GM06990 (cell line): ENCODE measurements around the gene ACYP2.

Source experiments
- DNase-seq: peaks from one replicate; pipeline ENCODE4 v3.0.0-alpha.2; 2011; ENCODE audit not compliant: insufficient read length; ENCODE audit errors: extremely low read depth
- H3K27me3 ChIP-seq: replicated peaks from 2 replicates; pipeline ENCODE4 v1.6.0; 2011; ENCODE audit warnings: low read length; ENCODE audit not compliant: control insufficient read depth, insufficient read depth
- H3K36me3 ChIP-seq: 2 replicates; pipeline ENCODE4 v1.5.1; 2011; ENCODE audit warnings: low read length; ENCODE audit not compliant: control insufficient read depth, insufficient read depth
- H3K4me3 ChIP-seq: replicated peaks from 2 replicates; pipeline ENCODE4 v1.5.1; 2011; ENCODE audit warnings: low read depth, mild to moderate bottlenecking, control low read depth, low read length
- TF ChIP-seq, protein P1 (sequence below): IDR thresholded peaks from 2 replicates; pipeline ENCODE4 v1.5.1; 2011; ENCODE audit warnings: low read length, control low read depth, mild to moderate bottlenecking, inconsistent platforms; ENCODE audit not compliant: insufficient read depth, poor library complexity, severe bottlenecking

ACYP2 gene

GRCh38 chr2:54336136-54336976, 220.9 kb downstream of the ACYP2 start:
- DNase-seq = no peak
- Histone ChIP-seq H3K27me3 (no peaks in the 10 kb centered on the region), H3K36me3 (no peaks in the 10 kb centered on the region), H3K4me3 (no peak overlapping the region)
- TF ChIP-seq, protein P1, sequence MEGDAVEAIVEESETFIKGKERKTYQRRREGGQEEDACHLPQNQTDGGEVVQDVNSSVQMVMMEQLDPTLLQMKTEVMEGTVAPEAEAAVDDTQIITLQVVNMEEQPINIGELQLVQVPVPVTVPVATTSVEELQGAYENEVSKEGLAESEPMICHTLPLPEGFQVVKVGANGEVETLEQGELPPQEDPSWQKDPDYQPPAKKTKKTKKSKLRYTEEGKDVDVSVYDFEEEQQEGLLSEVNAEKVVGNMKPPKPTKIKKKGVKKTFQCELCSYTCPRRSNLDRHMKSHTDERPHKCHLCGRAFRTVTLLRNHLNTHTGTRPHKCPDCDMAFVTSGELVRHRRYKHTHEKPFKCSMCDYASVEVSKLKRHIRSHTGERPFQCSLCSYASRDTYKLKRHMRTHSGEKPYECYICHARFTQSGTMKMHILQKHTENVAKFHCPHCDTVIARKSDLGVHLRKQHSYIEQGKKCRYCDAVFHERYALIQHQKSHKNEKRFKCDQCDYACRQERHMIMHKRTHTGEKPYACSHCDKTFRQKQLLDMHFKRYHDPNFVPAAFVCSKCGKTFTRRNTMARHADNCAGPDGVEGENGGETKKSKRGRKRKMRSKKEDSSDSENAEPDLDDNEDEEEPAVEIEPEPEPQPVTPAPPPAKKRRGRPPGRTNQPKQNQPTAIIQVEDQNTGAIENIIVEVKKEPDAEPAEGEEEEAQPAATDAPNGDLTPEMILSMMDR = no peak

GRCh38 chr2:54336977-54337255, 221.5 kb downstream of the ACYP2 start:
- no peaks in the 10 kb centered on the region for H3K27me3 ChIP-seq
- TF ChIP-seq, protein P1 = no peak
- H3K4me3 ChIP-seq = no peak overlapping the region
- no peaks in the 10 kb centered on the region for H3K36me3 ChIP-seq
- DNase-seq = no peak

DNA sequence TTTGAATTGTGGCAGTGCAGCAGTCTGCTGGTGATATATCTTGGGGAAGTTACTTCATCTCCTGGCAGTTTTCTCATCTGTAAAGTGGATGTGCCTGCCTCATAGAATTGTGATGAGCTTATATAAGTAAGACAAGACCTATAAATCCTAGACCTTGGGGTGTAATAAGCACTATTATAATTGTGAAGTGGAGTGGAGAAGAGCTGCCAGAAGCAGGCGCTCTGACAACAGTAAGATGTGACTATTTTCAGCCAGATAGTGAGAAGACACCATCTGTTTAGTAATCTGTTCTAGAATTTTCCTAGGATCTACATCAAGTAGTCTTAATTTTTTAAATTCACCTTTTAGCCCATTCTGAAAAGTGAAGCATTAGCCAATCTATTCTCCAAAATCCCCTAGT, 226.2 kb downstream of the ACYP2 start:
- DNase-seq = no peak
- TF ChIP-seq, protein P1 = peak; percentile 29
- Histone ChIP-seq H3K27me3 (no peaks in the 10 kb centered on the region; the same call in 1 of the 2 replicates), H3K36me3 (no peaks in the 10 kb centered on the region), H3K4me3 (no peak overlapping the region)

- no peaks in the 10 kb centered on the region for H3K36me3 ChIP-seq
- TF ChIP-seq, protein P1 = no peak
- H3K4me3 ChIP-seq = no peak overlapping the region
- DNase-seq = no peak
- H3K27me3 ChIP-seq = no peaks in the 10 kb centered on the region; the same call in 1 of the 2 replicates
These were observed 227.2 kb downstream of the ACYP2 start for GRCh38 chr2:54342603-54343002.

DNA sequence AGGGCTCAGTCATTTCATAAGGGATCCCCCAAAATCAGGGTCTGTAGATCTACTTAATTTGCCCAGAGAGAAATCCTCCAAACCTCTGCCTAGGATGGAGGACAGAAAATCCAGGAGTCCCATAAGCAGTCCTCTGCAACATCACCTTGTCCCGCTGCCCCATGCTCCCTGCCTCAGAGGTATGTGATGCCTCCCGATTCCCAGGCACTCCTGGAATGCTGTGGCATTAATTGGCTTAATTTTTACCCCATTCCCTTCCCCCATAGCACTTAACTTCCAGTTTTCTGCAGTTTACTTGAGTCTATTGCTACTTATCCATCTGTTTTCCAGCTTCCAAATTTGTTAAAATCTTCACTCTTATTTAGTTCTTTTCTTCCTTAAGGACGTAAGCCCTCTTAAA, 232.2 kb downstream of the ACYP2 start:
- DNase-seq = no peak
- no peak overlapping the region for H3K4me3 ChIP-seq
- H3K36me3 ChIP-seq = no peaks in the 10 kb centered on the region
- TF ChIP-seq, protein P1 = no peak
- H3K27me3 ChIP-seq = no peaks in the 10 kb centered on the region; the same call in 1 of the 2 replicates

GRCh38 chr2:54348646-54349045, 233.2 kb downstream of the ACYP2 start:
- Histone ChIP-seq H3K27me3 (no peaks in the 10 kb centered on the region; the same call in 1 of the 2 replicates), H3K4me3 (no peak overlapping the region), H3K36me3 (no peaks in the 10 kb centered on the region)
- TF ChIP-seq, protein P1 = no peak
- no peak for DNase-seq
